K562 (cell line): ENCODE data around the gene TGFBR3L. TPM values are rescaled to one million over a fixed set of nuclear protein-coding genes. Genes with fewer than 3 reads are reported as not detected.

Experiments
- CEBPB ChIP-seq: fragments of 450-650 bp; IDR thresholded peaks from 2 replicates; pipeline ENCODE4 v1.6.1; 2016; ENCODE audit warnings: missing genetic modification characterization, missing compliant biosample characterization
- E2F1 ChIP-seq: sonication (generic); formaldehyde crosslinking; IDR thresholded peaks from 2 replicates; pipeline ENCODE4 v1.8.1; 2023; ENCODE audit warnings: mild to moderate bottlenecking, missing genetic modification reagents, moderate library complexity
- FOXJ2 ChIP-seq: fragments of 200-800 bp; sonication (Bioruptor generic); IDR thresholded peaks from 2 replicates; pipeline ENCODE4 v1.6.1; 2016; ENCODE audit warnings: missing genetic modification characterization, missing compliant biosample characterization
- MECOM ChIP-seq: fragments of 250-450 bp; sonication (Bioruptor Pico); IDR thresholded peaks from 2 replicates; pipeline ENCODE4 v1.8.0; 2022; ENCODE audit warnings: inconsistent platforms
- POLR2B ChIP-seq: fragments of 450-650 bp; IDR thresholded peaks from 2 replicates; pipeline ENCODE4 v1.6.1; 2018; ENCODE audit warnings: low read depth; ENCODE audit not compliant: partially characterized antibody
- POLR2G ChIP-seq: fragments of 200-400 bp; formaldehyde crosslinking; IDR thresholded peaks from 2 replicates; pipeline ENCODE4 v1.6.1; 2017; ENCODE audit warnings: low read depth, mild to moderate bottlenecking, antibody characterized with exemption, low read length, moderate library complexity
- RBFOX2 ChIP-seq: fragments of 200-400 bp; formaldehyde crosslinking; IDR thresholded peaks from 2 replicates; pipeline ENCODE4 v1.6.1; 2017; ENCODE audit warnings: low read depth, mild to moderate bottlenecking, low read length, moderate library complexity
- RFX1 ChIP-seq: fragments of 450-650 bp; IDR thresholded peaks from 2 replicates; pipeline ENCODE4 v1.6.1; 2016; ENCODE audit warnings: mild to moderate bottlenecking, moderate library complexity
- TCF7L2 ChIP-seq: fragments of 150-350 bp; IDR thresholded peaks from 2 replicates; pipeline ENCODE4 v1.6.1; 2016; ENCODE audit warnings: low read depth, mild to moderate bottlenecking, low read length, moderate library complexity
- VEZF1 ChIP-seq: fragments of 200-800 bp; sonication (Bioruptor generic); IDR thresholded peaks from 2 replicates; pipeline ENCODE4 v1.6.1; 2017; ENCODE audit warnings: missing genetic modification characterization, missing compliant biosample characterization
- ZFP36 ChIP-seq: fragments of 150-350 bp; IDR thresholded peaks from 2 replicates; pipeline ENCODE4 v1.6.1; 2018; ENCODE audit warnings: low read length, low read depth; ENCODE audit not compliant: partially characterized antibody
- ZNF253 ChIP-seq: fragments of 250-450 bp; sonication (Bioruptor Pico); conservative IDR thresholded peaks from 2 replicates; pipeline ENCODE4 v1.6.1; 2021; ENCODE audit warnings: mild to moderate bottlenecking
- ZNF384 ChIP-seq: IDR thresholded peaks from 2 replicates; pipeline ENCODE4 v1.6.1; 2012; ENCODE audit warnings: low read depth, low read length, improper control_type of control experiment
- ZNF740 ChIP-seq, 3 experiments: fragments of 200-800 bp in 1 of 3; sonication (Bioruptor generic) in 1 of 3; sonication (generic) in 1 of 3; formaldehyde crosslinking in 1 of 3; IDR thresholded peaks; 2 replicates each; pipeline versions ENCODE4 v1.6.1 to v1.8.0; 2016 to 2022; ENCODE audit warnings: mild to moderate bottlenecking in 2 of 3, missing compliant biosample characterization in 2 of 3, missing genetic modification characterization in 2 of 3, missing genetic modification reagents in 1 of 3
- ZNF764 ChIP-seq: fragments of 250-450 bp; sonication (Bioruptor Pico); IDR thresholded peaks from 2 replicates; pipeline ENCODE4 v1.4.0; 2020; ENCODE audit warnings: low read depth, mild to moderate bottlenecking, moderate library complexity
- polyA plus RNA-seq, 8 experiments: library from polyadenylated mRNA; depleted of rRNA in 4 of 8; stranded (reverse) in 5 of 8; unstranded in 3 of 8; fragments of >200 nt; fragmentation: Nextera tagmentation in 2 of 8; fragmentation: Illumina TruSeq in 1 of 8; extraction: Ambion mirVana in 2 of 8; extraction: Trizol in 1 of 8; gene quantifications; 2 replicates each; pipeline versions ENCODE4 v1.2.1 to v1.2.3, GENCODE V29; 2011 to 2014; ENCODE audit warnings: inconsistent platforms in 1 of 8, missing spikeins in 1 of 8
- total RNA-seq, 7 experiments: library from RNA; depleted of rRNA in 6 of 7; stranded (reverse); fragments of >200 nt in 6 of 7; fragmentation: Illumina TruSeq in 2 of 7; extraction: Trizol in 2 of 7; gene quantifications; 2 replicates each; pipeline versions ENCODE4 v1.2.1 to v1.2.3, GENCODE V29; 2011 to 2021; ENCODE audit warnings: low replicate concordance in 1 of 7
- TF ChIP-seq, protein P1 (sequence below), 2 experiments: IDR thresholded peaks; 2 replicates each; pipeline ENCODE4 v1.6.1; 2012; ENCODE audit warnings: improper control_type of control experiment in 2 of 2, low read depth in 2 of 2, low read length in 2 of 2, borderline replicate concordance in 1 of 2
- TF ChIP-seq, protein P2 (sequence below): IDR thresholded peaks from 2 replicates; pipeline ENCODE4 v1.6.1; 2011; ENCODE audit warnings: borderline replicate concordance, low read depth, mild to moderate bottlenecking, moderate library complexity, low read length; ENCODE audit not compliant: insufficient read depth, poor library complexity, severe bottlenecking

The TGFBR3L gene
- total and polyA plus RNA-seq, 9 of the 15 experiments (the other 6 are each of a cell fraction or from before 2014, with no cell fraction given) = not detected

DNA sequence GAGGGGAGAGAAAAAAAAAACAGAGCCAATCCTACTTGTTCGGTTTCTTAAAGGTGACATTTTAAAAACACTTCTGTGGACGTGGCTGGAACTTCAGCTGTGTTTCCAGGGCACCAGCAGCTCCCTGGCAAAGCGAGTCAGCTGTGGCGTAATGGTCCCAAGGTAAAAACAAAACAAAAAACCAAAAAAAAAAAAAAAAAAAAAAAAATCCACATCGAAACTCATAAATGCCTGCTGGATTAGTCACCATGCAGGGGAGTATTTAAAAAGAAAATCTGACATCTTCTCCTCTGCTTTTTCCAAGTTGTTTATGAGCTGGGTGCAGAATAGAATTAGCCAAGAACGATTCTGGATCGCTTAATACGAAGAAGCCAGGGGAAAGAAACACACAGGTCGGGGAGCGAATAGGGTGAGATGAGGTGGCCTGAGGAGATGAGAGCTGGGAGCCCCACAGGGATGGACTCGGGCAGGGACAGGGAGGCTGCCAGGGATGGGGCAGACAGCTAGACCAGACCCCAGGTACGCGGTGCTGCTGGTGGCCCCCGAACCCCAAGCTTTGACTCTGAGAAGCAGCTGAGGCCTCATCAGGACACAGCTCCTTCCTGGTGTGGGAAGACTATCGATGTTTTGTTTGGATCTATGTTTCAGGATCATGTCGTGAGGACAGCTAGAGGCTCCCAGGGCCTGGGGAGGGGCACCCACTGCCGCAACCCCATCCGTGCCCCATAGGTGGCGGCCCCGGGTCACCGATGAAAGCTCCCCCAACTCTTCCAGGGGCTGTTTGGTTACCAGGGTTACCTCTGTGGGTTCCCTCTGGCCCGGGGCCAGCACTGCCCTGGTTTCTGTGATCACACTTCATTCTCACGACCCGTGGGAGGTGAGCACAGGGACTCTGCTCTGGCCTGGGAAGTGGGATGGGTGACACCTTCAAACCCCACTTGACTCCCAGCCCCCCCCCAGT, 14.4 kb downstream of the TGFBR3L start (continued):
- no peak for TF ChIP-seq MECOM
- TF ChIP-seq, protein P1, sequence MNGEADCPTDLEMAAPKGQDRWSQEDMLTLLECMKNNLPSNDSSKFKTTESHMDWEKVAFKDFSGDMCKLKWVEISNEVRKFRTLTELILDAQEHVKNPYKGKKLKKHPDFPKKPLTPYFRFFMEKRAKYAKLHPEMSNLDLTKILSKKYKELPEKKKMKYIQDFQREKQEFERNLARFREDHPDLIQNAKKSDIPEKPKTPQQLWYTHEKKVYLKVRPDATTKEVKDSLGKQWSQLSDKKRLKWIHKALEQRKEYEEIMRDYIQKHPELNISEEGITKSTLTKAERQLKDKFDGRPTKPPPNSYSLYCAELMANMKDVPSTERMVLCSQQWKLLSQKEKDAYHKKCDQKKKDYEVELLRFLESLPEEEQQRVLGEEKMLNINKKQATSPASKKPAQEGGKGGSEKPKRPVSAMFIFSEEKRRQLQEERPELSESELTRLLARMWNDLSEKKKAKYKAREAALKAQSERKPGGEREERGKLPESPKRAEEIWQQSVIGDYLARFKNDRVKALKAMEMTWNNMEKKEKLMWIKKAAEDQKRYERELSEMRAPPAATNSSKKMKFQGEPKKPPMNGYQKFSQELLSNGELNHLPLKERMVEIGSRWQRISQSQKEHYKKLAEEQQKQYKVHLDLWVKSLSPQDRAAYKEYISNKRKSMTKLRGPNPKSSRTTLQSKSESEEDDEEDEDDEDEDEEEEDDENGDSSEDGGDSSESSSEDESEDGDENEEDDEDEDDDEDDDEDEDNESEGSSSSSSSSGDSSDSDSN (IDR thresholded peaks at IDR 0.05; ENCODE audit: borderline replicate concordance in 1 of 2, low read depth in 2 of 2, low read length in 2 of 2) = no peak
- TF ChIP-seq POLR2B = peak; percentile 55
- 0 out of 2 replicates have a peak, but pooled peaks have one; percentile 19 for TF ChIP-seq ZNF384
- peak; percentile 35; the same call in 1 of the 2 replicates for TF ChIP-seq VEZF1
- TF ChIP-seq ZFP36 = no peak
- TF ChIP-seq ZNF740 (CRISPR knock-in tag; IDR thresholded peaks at IDR 0.05) = peak; percentile 89
- TF ChIP-seq ZNF740 (tag; IDR thresholded peaks at IDR 0.05) = peak in 1 of 2 experiments; percentile 75; a peak in 2 of 4 replicates
- TF ChIP-seq E2F1 (CRISPR knock-in tag) = 0 out of 2 replicates have a peak, but pooled peaks have one; percentile 51
- no peak for TF ChIP-seq ZNF253 (CRISPR knock-in tag)
- no peak for TF ChIP-seq ZNF764 (CRISPR knock-in tag)
- TF ChIP-seq, protein P2, sequence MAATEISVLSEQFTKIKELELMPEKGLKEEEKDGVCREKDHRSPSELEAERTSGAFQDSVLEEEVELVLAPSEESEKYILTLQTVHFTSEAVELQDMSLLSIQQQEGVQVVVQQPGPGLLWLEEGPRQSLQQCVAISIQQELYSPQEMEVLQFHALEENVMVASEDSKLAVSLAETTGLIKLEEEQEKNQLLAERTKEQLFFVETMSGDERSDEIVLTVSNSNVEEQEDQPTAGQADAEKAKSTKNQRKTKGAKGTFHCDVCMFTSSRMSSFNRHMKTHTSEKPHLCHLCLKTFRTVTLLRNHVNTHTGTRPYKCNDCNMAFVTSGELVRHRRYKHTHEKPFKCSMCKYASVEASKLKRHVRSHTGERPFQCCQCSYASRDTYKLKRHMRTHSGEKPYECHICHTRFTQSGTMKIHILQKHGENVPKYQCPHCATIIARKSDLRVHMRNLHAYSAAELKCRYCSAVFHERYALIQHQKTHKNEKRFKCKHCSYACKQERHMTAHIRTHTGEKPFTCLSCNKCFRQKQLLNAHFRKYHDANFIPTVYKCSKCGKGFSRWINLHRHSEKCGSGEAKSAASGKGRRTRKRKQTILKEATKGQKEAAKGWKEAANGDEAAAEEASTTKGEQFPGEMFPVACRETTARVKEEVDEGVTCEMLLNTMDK = peak; percentile 2
- TF ChIP-seq RBFOX2 = peak; percentile 65
- TF ChIP-seq TCF7L2 = no peak
- TF ChIP-seq RFX1 = peak; percentile 86
- TF ChIP-seq POLR2G = peak; percentile 69
- TF ChIP-seq CEBPB (tag) = no peak
- TF ChIP-seq FOXJ2 (tag) = peak; percentile 93
